ENCODE results near the gene INTS1. TPM values are rescaled to one million over a fixed set of nuclear protein-coding genes. Genes with fewer than 3 reads are reported as not detected.
A peak's percentile ranks its signal among the peaks of the same experiment; 100 is the strongest.

INTS1 gene
- total RNA-seq, 1 donor from 2014 or later, result 89.5 TPM

- Mint-ChIP-seq H3K27me3 (peaks cover 16% of the 10 kb centered on the region), H3K4me1 (peaks cover 2% of the 10 kb centered on the region), H3K9me3 (no peaks in the 10 kb centered on the region), H3K4me3 (no peak overlapping the region), H3K27ac (no peak overlapping the region), H3K36me3 (ENCODE audit: low read depth) (no peaks in the 10 kb centered on the region)
- no peak for DNase-seq
- intact Hi-C loops (cut with micrococcal nuclease), result no loop called here
Observed at GRCh38 chr7:1426474-1426873, 77.7 kb downstream of the INTS1 start.

GRCh38 chr7:1425292-1426136 is 78.7 kb downstream of the INTS1 start:
- H3K9me3 Mint-ChIP-seq, result no peaks in the 10 kb centered on the region
- DNase-seq, result no peak
- H3K4me3 Mint-ChIP-seq, result no peak overlapping the region
- H3K27me3 Mint-ChIP-seq, result peaks cover 16% of the 10 kb centered on the region
- H3K27ac Mint-ChIP-seq, result no peak overlapping the region
- no peaks in the 10 kb centered on the region for H3K36me3 Mint-ChIP-seq (ENCODE audit: low read depth)
- intact Hi-C loops (cut with micrococcal nuclease), result no loop called here
- peaks cover 2% of the 10 kb centered on the region for H3K4me1 Mint-ChIP-seq

- Mint-ChIP-seq H3K9me3 (no peaks in the 10 kb centered on the region), H3K36me3 (ENCODE audit: low read depth) (no peaks in the 10 kb centered on the region), H3K4me3 (no peak overlapping the region), H3K27me3 (peaks cover 16% of the 10 kb centered on the region), H3K4me1 (peaks cover 3% of the 10 kb centered on the region), H3K27ac (no peak overlapping the region)
- intact Hi-C loops (cut with micrococcal nuclease), result no loop called here
- no peak for DNase-seq
Observed at GRCh38 chr7:1424041-1424440, 80.1 kb downstream of the INTS1 start.

GRCh38 chr7:1423264-1423811 is 80.9 kb downstream of the INTS1 start:
- DNase-seq, result no peak
- H3K27ac Mint-ChIP-seq, result peak overlapping the region; percentile 8
- H3K27me3 Mint-ChIP-seq, result peaks cover 16% of the 10 kb centered on the region
- no peaks in the 10 kb centered on the region for H3K9me3 Mint-ChIP-seq
- H3K36me3 Mint-ChIP-seq (ENCODE audit: low read depth), result no peaks in the 10 kb centered on the region
- peaks cover 7% of the 10 kb centered on the region for H3K4me1 Mint-ChIP-seq
- intact Hi-C loops (cut with micrococcal nuclease), result no loop called here
- no peak overlapping the region for H3K4me3 Mint-ChIP-seq

GRCh38 chr7:1422512-1423263 is 81.5 kb downstream of the INTS1 start:
- no peak for DNase-seq
- Mint-ChIP-seq H3K4me1 (peaks cover 14% of the 10 kb centered on the region), H3K27me3 (peaks cover 16% of the 10 kb centered on the region), H3K36me3 (ENCODE audit: low read depth) (no peaks in the 10 kb centered on the region), H3K9me3 (no peaks in the 10 kb centered on the region), H3K4me3 (no peak overlapping the region), H3K27ac (no peak overlapping the region)
- intact Hi-C loops (cut with micrococcal nuclease), result no loop called here

- H3K27ac Mint-ChIP-seq, result no peak overlapping the region
- DNase-seq, result no peak
- H3K36me3 Mint-ChIP-seq (ENCODE audit: low read depth), result peaks cover 3% of the 10 kb centered on the region
- H3K27me3 Mint-ChIP-seq, result peaks cover 19% of the 10 kb centered on the region
- H3K4me1 Mint-ChIP-seq, result peaks cover 20% of the 10 kb centered on the region
- peaks cover 5% of the 10 kb centered on the region for H3K9me3 Mint-ChIP-seq
- intact Hi-C loops (cut with micrococcal nuclease), result no loop called here
- H3K4me3 Mint-ChIP-seq, result no peak overlapping the region
Observed at GRCh38 chr7:1421946-1422345, 82.2 kb downstream of the INTS1 start.

GRCh38 chr7:1421020-1421790 is 83.0 kb downstream of the INTS1 start:
- Mint-ChIP-seq H3K36me3 (ENCODE audit: low read depth) (peaks cover 3% of the 10 kb centered on the region), H3K27ac (no peak overlapping the region), H3K4me3 (no peak overlapping the region), H3K9me3 (peaks cover 7% of the 10 kb centered on the region), H3K4me1 (peaks cover 23% of the 10 kb centered on the region), H3K27me3 (peaks cover 19% of the 10 kb centered on the region)
- DNase-seq, result no peak
- intact Hi-C loops (cut with micrococcal nuclease), result no loop called here

Other genes with a start within 250 kb of the INTS1 start
- gene MICALL2, start 44.9 kb downstream of the INTS1 start, total RNA-seq, result 1.8 TPM in 2 replicates
- 42.9 and 45.5 TPM in 2 replicates for gene MAFK, start 26.3 kb upstream of the INTS1 start, total RNA-seq
- gene TMEM184A, start 51.8 kb upstream of the INTS1 start, total RNA-seq, result not detected in 2 replicates
- gene PSMG3, start 65.6 kb upstream of the INTS1 start, total RNA-seq, result 58.0 and 58.5 TPM in 2 replicates
- not detected in 2 replicates for gene ELFN1, start 165.9 kb upstream of the INTS1 start, total RNA-seq

All from activated CD4-positive, alpha-beta T cell treated with anti-CD3 and anti-CD28 coated beads, Interleukin-2, amount 10 ng/mL, durations not matched to agents 24 days and 14 days (primary cell).